Neural progenitor cell (in vitro differentiated cells): ENCODE results near the gene KRT40.

ENCODE experiments used
- EZH2 ChIP-seq: fragments of 200-600 bp; sonication (generic); IDR thresholded peaks from 2 replicates; pipeline ENCODE4 v1.6.1; 2017; ENCODE audit warnings: antibody characterized with exemption, mild to moderate bottlenecking, moderate library complexity
- EZH2phosphoT487 ChIP-seq: fragments of 200-600 bp; sonication (generic); IDR thresholded peaks from 2 replicates; pipeline ENCODE4 v1.6.1; 2017; ENCODE audit warnings: antibody characterized with exemption
- TF ChIP-seq, protein P1 (sequence below): fragments of 200-600 bp; sonication (generic); IDR thresholded peaks from 2 replicates; pipeline ENCODE4 v1.5.1; 2017; ENCODE audit warnings: antibody characterized with exemption, mild to moderate bottlenecking

DNA sequence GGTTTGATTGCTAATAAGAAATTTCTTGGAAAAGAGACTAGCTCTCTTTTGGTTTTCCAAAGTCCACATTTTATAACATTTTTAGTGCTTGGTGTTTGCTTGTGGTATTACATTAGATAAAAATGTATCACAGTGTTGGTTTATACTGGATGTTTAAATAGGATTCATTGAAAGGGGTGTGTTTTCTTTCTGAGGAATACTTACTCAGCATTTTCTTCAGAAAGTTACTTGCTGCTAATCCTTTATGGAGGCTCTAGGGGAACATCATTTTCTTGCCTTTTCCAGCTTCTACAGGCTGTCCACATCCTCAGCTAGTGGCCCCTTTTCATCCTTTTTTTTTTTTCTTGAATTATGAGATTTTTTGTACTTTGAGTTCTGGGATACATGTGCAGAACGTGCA, 16.5 kb downstream of the KRT40 start:
- TF ChIP-seq, protein P1, sequence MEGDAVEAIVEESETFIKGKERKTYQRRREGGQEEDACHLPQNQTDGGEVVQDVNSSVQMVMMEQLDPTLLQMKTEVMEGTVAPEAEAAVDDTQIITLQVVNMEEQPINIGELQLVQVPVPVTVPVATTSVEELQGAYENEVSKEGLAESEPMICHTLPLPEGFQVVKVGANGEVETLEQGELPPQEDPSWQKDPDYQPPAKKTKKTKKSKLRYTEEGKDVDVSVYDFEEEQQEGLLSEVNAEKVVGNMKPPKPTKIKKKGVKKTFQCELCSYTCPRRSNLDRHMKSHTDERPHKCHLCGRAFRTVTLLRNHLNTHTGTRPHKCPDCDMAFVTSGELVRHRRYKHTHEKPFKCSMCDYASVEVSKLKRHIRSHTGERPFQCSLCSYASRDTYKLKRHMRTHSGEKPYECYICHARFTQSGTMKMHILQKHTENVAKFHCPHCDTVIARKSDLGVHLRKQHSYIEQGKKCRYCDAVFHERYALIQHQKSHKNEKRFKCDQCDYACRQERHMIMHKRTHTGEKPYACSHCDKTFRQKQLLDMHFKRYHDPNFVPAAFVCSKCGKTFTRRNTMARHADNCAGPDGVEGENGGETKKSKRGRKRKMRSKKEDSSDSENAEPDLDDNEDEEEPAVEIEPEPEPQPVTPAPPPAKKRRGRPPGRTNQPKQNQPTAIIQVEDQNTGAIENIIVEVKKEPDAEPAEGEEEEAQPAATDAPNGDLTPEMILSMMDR: no peak
- no peak for TF ChIP-seq EZH2phosphoT487
- no peak for TF ChIP-seq EZH2
